ENCODE results near the gene SMYD3. TPM values are rescaled to one million over a fixed set of nuclear protein-coding genes. Genes with fewer than 3 reads are reported as not detected.

Gene SMYD3
- total and polyA plus RNA-seq, 2 of the 4 experiments (the other 2 are of a cell fraction), result 26.5 to 37.6 TPM

DNA sequence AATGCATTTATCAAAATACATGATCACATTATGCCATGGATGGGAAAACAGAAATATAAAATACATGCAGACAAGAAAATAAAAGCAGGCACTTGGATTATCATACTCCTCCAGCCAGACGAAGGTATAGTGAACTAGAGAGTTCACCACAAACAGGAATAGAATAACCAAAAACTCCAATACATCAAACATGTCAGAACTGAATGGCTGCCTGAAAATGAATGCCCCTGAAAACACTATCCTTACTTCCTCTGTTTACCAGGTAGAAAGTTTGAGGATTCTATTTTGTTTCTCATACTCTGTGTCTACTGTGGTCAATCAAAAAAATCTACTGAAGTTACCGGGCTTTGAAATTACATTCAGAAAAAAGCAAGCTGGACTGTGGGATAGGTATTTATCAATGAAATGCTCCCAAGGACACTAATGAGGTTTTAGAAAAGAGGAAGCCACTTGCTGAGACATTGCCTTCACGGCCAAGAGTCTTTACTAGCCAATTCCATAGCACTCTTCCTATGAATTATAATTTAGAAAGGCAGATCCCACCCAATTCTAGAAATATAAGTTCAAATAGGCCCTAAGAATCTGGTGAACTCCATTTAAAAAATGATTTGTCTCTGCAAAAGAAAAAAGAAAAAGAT is 197.7 kb downstream of the SMYD3 start:
- no peak overlapping the region for H2BK15ac ChIP-seq (ENCODE audit: low read depth, low read length)
- H4K8ac ChIP-seq (ENCODE audit: low read depth in 2 of 2, low read length in 2 of 2), result no peak overlapping the region
- no peak overlapping the region for H3K4me3 ChIP-seq (ENCODE audit: insufficient read depth, low read depth, low read length)
- no peak overlapping the region for H3K56ac ChIP-seq (ENCODE audit: extremely low read depth, insufficient read depth, low read length)
- POLR2A ChIA-PET (ENCODE audit: unreplicated experiment), result no interaction called here
- H3K79me1 ChIP-seq (ENCODE audit: low read depth in 1 of 2, low read length in 2 of 2), result peaks cover 3% of the 10 kb centered on the region in 2 experiments; a peak in 1 of 4 replicates
- intact Hi-C loops (cut with micrococcal nuclease) (no loop called here), in situ Hi-C loops (cut with MboI; ENCODE audit: low sequenced_read_pairs) (no loop called here), dilution Hi-C loops (cut with HindIII; ENCODE audit: low sequenced_read_pairs, unreplicated experiment) (no loop called here)
- no peak overlapping the region for H2BK5ac ChIP-seq (ENCODE audit: low read depth, low read length, poor library complexity, severe bottlenecking)
- H4K5ac ChIP-seq (ENCODE audit: low read depth, low read length), result no peak overlapping the region
- no TSS peak for BruUV-seq (replicated peaks)
- no peak overlapping the region for H3K4me2 ChIP-seq (ENCODE audit: low read depth, low read length)
- no peak overlapping the region for H3K27ac ChIP-seq (ENCODE audit: insufficient read depth, low read length)
- ATAC-seq (ENCODE audit: low read depth), result no peak
- no peaks in the 10 kb centered on the region for H3K9me1 ChIP-seq (ENCODE audit: insufficient read depth, low read length)
- H3K23ac ChIP-seq (ENCODE audit: low read depth, low read length), result no peak overlapping the region
- H3K36me3 ChIP-seq (ENCODE audit: control insufficient read depth, insufficient read depth, low read length), result no peaks in the 10 kb centered on the region
- no peak overlapping the region for H2BK20ac ChIP-seq (ENCODE audit: low read depth, low read length)
- no peak overlapping the region for H2AFZ ChIP-seq (replicated peaks; ENCODE audit: low read length, poor library complexity)
- H3K27me3 ChIP-seq (ENCODE audit: control insufficient read depth, insufficient read depth, low read length), result no peaks in the 10 kb centered on the region
- H4K91ac ChIP-seq (ENCODE audit: insufficient read depth, low read depth, low read length), result no peak overlapping the region
- H3K4me1 ChIP-seq (ENCODE audit: control insufficient read depth, insufficient read depth, low read length), result no peaks in the 10 kb centered on the region
- H3K9me3 ChIP-seq (ENCODE audit: control insufficient read depth, insufficient read depth, low read length), result no peaks in the 10 kb centered on the region
- DNase-seq, result no peak
- H2AK9ac ChIP-seq (replicated peaks; ENCODE audit: low read depth, low read length, poor library complexity), result no peak overlapping the region
- H3K9ac ChIP-seq (ENCODE audit: low read depth, low read length), result no peak overlapping the region
- CTCF ChIA-PET, result no interaction called here
- no peaks in the 10 kb centered on the region for H4K20me1 ChIP-seq (ENCODE audit: insufficient read depth, low read length)
- H2BK120ac ChIP-seq (ENCODE audit: low read depth, low read length), result no peak overlapping the region
- no CpG with 5 or more reads among the region's 3 CpGs for WGBS, 2 experiments (ENCODE audit: extremely low coverage in 2 of 2, insufficient read length in 1 of 2)
- H3K14ac ChIP-seq (replicated peaks; ENCODE audit: low read depth, low read length), result no peak overlapping the region
- no peak overlapping the region for H3K4ac ChIP-seq (ENCODE audit: low read depth, low read length)
- no peak overlapping the region for H2AK5ac ChIP-seq (ENCODE audit: low read depth, low read length)
- no peak overlapping the region for H3K18ac ChIP-seq (ENCODE audit: low read depth, low read length)
- no peak for TF ChIP-seq MAFK (IDR thresholded peaks at IDR 0.05; ENCODE audit: low read depth, low read length)
- no peak for TF ChIP-seq MAZ (IDR thresholded peaks at IDR 0.05; ENCODE audit: borderline replicate concordance, low read depth, low read length)
- TF ChIP-seq MXI1 (IDR thresholded peaks at IDR 0.05; ENCODE audit: borderline replicate concordance, low read depth, low read length), result no peak
- TF ChIP-seq CEBPB (IDR thresholded peaks at IDR 0.05; ENCODE audit: low read depth, low read length), result no peak
- no peak for TF ChIP-seq RCOR1 (IDR thresholded peaks at IDR 0.05; ENCODE audit: insufficient replicate concordance, low read length)
- no peak for TF ChIP-seq USF2 (IDR thresholded peaks at IDR 0.05; ENCODE audit: low read depth, low read length)
- no peak for TF ChIP-seq RFX5 (IDR thresholded peaks at IDR 0.05; ENCODE audit: low read depth, low read length)
- TF ChIP-seq CHD1 (IDR thresholded peaks at IDR 0.05; ENCODE audit: low read depth, low read length), result no peak
- no peak for TF ChIP-seq BHLHE40 (IDR thresholded peaks at IDR 0.05; ENCODE audit: low read depth, low read length)
- no peak for TF ChIP-seq FOS (IDR thresholded peaks at IDR 0.05; ENCODE audit: low read depth, low read length)
- no peak for TF ChIP-seq RAD21 (IDR thresholded peaks at IDR 0.05; ENCODE audit: low read length)
- TF ChIP-seq, protein P1, sequence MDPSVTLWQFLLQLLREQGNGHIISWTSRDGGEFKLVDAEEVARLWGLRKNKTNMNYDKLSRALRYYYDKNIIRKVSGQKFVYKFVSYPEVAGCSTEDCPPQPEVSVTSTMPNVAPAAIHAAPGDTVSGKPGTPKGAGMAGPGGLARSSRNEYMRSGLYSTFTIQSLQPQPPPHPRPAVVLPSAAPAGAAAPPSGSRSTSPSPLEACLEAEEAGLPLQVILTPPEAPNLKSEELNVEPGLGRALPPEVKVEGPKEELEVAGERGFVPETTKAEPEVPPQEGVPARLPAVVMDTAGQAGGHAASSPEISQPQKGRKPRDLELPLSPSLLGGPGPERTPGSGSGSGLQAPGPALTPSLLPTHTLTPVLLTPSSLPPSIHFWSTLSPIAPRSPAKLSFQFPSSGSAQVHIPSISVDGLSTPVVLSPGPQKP (IDR thresholded peaks at IDR 0.05; ENCODE audit: borderline replicate concordance, low read depth, low read length), result no peak
- TF ChIP-seq, protein P2, sequence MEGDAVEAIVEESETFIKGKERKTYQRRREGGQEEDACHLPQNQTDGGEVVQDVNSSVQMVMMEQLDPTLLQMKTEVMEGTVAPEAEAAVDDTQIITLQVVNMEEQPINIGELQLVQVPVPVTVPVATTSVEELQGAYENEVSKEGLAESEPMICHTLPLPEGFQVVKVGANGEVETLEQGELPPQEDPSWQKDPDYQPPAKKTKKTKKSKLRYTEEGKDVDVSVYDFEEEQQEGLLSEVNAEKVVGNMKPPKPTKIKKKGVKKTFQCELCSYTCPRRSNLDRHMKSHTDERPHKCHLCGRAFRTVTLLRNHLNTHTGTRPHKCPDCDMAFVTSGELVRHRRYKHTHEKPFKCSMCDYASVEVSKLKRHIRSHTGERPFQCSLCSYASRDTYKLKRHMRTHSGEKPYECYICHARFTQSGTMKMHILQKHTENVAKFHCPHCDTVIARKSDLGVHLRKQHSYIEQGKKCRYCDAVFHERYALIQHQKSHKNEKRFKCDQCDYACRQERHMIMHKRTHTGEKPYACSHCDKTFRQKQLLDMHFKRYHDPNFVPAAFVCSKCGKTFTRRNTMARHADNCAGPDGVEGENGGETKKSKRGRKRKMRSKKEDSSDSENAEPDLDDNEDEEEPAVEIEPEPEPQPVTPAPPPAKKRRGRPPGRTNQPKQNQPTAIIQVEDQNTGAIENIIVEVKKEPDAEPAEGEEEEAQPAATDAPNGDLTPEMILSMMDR (conservative IDR thresholded peaks at IDR 0.05; ENCODE audit: low read depth, low read length), result no peak
- TF ChIP-seq SMC3 (IDR thresholded peaks at IDR 0.05; ENCODE audit: low read depth, low read length), result no peak
- TF ChIP-seq NFE2L2 (IDR thresholded peaks at IDR 0.05; ENCODE audit: low read depth, low read length), result no peak
- TF ChIP-seq POLR2A (IDR thresholded peaks at IDR 0.05; ENCODE audit: low read depth, low read length), result no peak
